Body of pancreas (tissue), 4 donors: ENCODE results near the gene ADPRHL1.

Experiments
- CTCF ChIP-seq, 7 experiments: fragments of 450-650 bp in 4 of 7; fragments of 200-600 bp in 3 of 7; sonication (generic) in 3 of 7; IDR thresholded peaks; one replicate each; pipeline ENCODE4 v1.5.1; 2016 to 2019; ENCODE audit warnings: antibody characterized with exemption in 7 of 7
- POLR2A ChIP-seq, 3 donors: fragments of 450-650 bp; IDR thresholded peaks; one replicate each; pipeline ENCODE4 v1.6.1; 2016; ENCODE audit warnings: antibody characterized with exemption in 3 of 3, mild to moderate bottlenecking in 2 of 3

DNA sequence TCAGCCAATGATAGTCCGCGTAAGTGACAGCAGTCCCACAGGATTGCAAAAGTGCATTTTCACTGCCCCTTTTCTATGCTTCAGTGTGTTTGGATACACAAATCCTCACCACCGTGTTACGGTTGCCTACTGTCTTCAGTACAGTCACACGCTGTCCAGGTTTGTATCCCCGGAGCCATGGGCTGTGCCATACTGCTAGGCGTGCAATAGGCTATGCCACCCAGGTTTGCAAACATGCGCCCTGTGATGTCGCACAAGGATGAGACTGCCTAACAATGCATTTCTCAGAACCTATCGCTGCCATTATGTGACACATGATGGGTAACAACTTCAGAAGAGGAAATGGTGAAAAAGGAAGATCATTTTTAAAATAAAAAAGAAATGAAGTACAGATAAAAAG is 16.8 kb upstream of the ADPRHL1 start:
- TF ChIP-seq CTCF (IDR thresholded peaks at IDR 0.05): no peak
- TF ChIP-seq POLR2A (IDR thresholded peaks at IDR 0.05): no peak
